Left kidney (tissue), 2 donors: ENCODE measurements around the gene NUP133. TPM values are rescaled to one million over a fixed set of nuclear protein-coding genes. Genes with fewer than 3 reads are reported as not detected.
"Not testable (repeated sequence)": the region's sequence is repeated elsewhere in the genome, so short reads cannot be mapped to it uniquely, and the experiment has no call there.

ENCODE experiments used
- DNase-seq: peaks from one replicate; pipeline ENCODE4 v3.0.0-alpha.2; 2013
- polyA plus RNA-seq: library from polyadenylated mRNA; unstranded; fragments of 120-200 nt; gene quantifications from one replicate; pipeline ENCODE4 v1.2.1, GENCODE V29; 2013; ENCODE audit not compliant: insufficient read length

The NUP133 gene
- polyA plus RNA-seq, 1 donor = 52.0 TPM

DNA sequence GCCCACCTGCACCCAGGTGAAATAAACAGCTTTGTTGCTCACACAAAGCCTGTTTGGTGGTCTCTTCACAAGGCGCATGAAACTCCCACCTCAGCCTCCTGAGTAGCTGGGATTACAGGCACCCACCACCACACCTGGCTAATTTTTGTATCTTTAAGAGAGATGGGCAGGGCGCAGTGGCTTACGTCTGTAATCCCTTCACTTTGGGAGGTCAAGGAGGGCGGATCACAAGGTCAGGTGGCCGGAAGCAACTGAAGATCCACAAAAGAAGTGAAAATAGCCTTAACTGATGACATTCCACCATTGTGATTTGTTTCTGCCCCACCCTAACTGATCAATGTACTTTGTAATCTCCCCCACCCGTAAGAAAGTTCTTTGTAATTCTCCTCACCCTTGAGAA is 89.6 kb downstream of the NUP133 start:
- DNase-seq = not testable (repeated sequence)

GRCh38 chr1:229412810-229413209 is 95.3 kb downstream of the NUP133 start:
- not testable (repeated sequence) for DNase-seq

DNA sequence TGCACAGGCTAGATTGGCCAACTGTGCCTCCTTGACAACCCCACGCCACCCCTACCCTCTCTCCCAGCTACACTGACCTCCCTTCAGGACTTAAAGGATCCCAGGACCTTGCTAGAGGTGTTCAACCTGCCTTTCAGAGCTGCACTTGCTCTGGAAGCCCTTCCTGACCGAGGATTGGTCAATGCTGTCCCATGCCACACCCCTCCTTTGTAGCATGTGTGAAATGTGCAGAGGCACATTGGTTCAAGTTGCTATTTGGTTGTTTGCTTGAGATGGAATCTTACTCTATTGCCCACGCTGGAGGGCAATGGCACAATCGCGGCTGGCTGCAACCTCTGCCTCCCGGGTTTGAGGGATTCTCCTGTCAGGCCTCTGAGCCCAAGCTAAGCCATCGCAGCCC is 96.1 kb downstream of the NUP133 start:
- DNase-seq = no peak

- DNase-seq = no peak
These were observed 96.6 kb downstream of the NUP133 start for GRCh38 chr1:229411434-229412055.

- no peak for DNase-seq
These were observed 97.3 kb downstream of the NUP133 start for GRCh38 chr1:229410692-229411433.

- no peak for DNase-seq
These were observed 97.8 kb downstream of the NUP133 start for GRCh38 chr1:229410370-229410691.

- no peak for DNase-seq
These were observed 98.3 kb downstream of the NUP133 start for GRCh38 chr1:229409616-229410369.

GRCh38 chr1:229408458-229409037 is 99.6 kb downstream of the NUP133 start:
- no peak for DNase-seq

DNA sequence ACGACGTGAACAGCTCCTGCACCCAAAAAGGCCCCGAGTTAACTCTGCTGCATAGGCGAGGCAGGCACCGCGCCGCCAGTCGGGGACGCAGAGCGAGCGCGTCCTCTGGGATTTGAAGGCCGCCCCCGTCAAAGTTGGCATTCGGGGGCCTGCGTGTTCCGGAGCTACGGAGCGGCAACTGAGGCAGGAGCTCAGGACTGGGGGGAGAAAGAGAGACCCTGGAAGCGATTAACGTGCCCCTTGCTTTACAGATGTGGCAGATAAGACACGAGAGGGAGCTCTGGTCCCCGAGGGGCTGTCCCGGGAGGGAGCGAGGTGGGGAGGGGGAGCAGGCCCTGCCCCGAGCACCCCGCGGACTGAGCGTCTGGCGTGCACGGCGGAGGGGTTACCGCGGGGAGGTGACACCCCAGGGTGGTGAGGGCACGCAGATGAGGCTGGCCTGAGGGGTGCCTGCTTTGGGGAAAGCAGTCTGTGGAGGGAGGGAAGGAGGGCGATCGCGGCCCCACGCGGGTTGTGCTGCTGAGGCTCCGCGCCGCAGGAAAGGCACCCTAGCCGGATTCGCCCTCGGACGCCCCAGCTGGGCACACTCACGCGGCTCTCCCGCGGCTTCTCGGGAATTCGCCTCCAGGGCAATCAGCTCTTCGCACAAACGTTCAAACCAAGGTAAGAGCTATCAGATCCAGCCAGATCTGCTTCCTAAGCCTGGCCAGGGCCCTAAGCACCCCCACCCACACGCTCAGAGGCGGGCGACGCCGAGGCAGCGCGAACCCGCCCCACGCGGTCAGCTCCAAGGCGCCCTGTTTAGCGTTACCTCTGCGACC is 100.7 kb downstream of the NUP133 start:
- DNase-seq = no peak

DNA sequence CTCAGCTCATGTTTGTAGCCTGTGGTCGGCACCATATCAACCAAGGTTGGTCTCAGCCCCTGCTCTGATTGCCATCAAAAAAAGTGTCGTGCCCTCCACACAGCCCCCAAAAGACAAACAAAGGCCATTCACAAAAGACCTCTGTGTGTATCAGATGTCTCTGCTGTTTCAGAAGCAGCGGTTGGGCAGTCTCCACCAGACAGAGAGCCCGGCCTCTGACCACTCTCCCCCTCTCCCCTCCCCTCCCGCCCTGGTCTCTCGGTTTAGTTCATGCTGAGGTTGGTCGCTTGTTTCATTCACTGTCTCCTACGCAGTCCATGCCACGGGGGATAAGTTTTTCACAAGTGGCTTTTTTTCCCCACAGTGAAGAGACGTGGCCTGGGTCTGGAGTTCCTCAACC is 101.3 kb downstream of the NUP133 start:
- peak; percentile 38 for DNase-seq

DNA sequence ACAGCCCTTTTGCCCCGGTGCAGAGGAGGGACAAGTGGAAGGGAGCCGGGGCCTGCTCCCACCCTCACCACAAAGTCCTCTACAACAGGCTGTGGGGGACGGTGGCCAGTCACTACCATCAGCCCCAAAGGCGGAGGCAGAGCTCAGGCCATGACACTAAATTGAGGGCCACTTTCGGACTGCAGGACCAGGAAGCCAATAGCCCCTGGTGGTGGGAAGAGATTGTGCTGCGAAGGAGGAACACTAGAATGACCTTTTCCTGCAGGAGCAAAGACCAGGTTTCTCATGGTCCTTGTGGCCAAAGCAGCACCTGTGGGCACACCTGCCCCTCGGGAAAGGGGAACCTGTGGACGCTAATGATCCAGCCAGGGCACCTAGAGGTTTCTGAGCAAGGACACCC is 104.6 kb downstream of the NUP133 start:
- DNase-seq = no peak

- no peak for DNase-seq
These were observed 105.1 kb downstream of the NUP133 start for GRCh38 chr1:229402993-229403392.

- not testable (repeated sequence) for DNase-seq
These were observed 105.8 kb downstream of the NUP133 start for GRCh38 chr1:229402329-229402728.

GRCh38 chr1:229397762-229398161 is 110.4 kb downstream of the NUP133 start:
- no peak for DNase-seq

GRCh38 chr1:229396585-229397206 is 111.4 kb downstream of the NUP133 start:
- DNase-seq = no peak

DNA sequence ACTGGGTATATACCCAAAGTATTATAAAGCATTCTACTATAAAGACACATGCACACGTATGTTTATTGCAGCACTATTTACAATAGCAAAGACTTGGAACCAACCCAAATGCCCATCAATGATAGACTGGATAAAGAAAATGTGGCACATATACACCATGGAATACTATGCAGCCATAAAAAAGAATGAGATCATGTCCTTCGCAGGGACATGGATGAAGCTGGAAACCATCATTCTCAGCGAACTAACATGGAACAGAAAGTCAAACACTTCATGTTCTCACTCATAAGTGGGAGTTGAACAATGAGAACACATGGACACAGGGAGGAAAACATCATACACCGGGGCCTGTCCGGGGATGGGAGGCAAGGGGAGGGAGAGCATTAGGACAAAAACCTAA is 113.6 kb downstream of the NUP133 start:
- DNase-seq = not testable (repeated sequence)

- DNase-seq = no peak
These were observed 115.2 kb downstream of the NUP133 start for GRCh38 chr1:229392936-229393335.
